Progenitor cell of endocrine pancreas (in vitro differentiated cells): ENCODE results near the gene OSGEP. TPM values are rescaled to one million over a fixed set of nuclear protein-coding genes. Genes with fewer than 3 reads are reported as not detected.
A peak's percentile ranks its signal among the peaks of the same experiment; 100 is the strongest.

Source experiments
- DNase-seq: peaks from one replicate; pipeline ENCODE4 v3.0.0; 2021; ENCODE audit warnings: low spot score; ENCODE audit not compliant: unreplicated experiment
- H3K27ac Mint-ChIP-seq: 2 replicates; pipeline ENCODE4 v1.8.0; 2021; ENCODE audit warnings: mild to moderate bottlenecking, moderate library complexity, mixed read lengths
- H3K27me3 Mint-ChIP-seq: 2 replicates; pipeline ENCODE4 v1.8.0; 2021; ENCODE audit warnings: mixed read lengths
- H3K36me3 Mint-ChIP-seq: 2 replicates; pipeline ENCODE4 v1.8.0; 2022; ENCODE audit warnings: mixed read lengths; ENCODE audit not compliant: insufficient read depth
- H3K4me1 Mint-ChIP-seq: 2 replicates; pipeline ENCODE4 v1.8.0; 2021; ENCODE audit warnings: low read depth, mixed read lengths
- H3K4me3 Mint-ChIP-seq: 2 replicates; pipeline ENCODE4 v1.8.0; 2021; ENCODE audit warnings: low read depth, mild to moderate bottlenecking, moderate library complexity, mixed read lengths
- H3K9me3 Mint-ChIP-seq: 2 replicates; pipeline ENCODE4 v1.8.0; 2021; ENCODE audit warnings: low read depth, mixed read lengths
- CTCF ChIP-seq: fragments of 200-600 bp; sonication (generic); IDR thresholded peaks from one replicate; pipeline ENCODE4 v1.5.0; 2021; ENCODE audit warnings: antibody characterized with exemption, mild to moderate bottlenecking; ENCODE audit not compliant: unreplicated experiment
- total RNA-seq: library from RNA; stranded (reverse); gene quantifications from 2 replicates; pipeline ENCODE4 v1.2.1, GENCODE V29; 2021

The OSGEP gene
- total RNA-seq, 1 donor from 2014 or later: 89.0 TPM

- Mint-ChIP-seq H3K36me3 (peaks cover 30% of the 10 kb centered on the region), H3K4me1 (peaks cover 19% of the 10 kb centered on the region), H3K27me3 (no peaks in the 10 kb centered on the region), H3K4me3 (no peak overlapping the region), H3K27ac (no peak overlapping the region), H3K9me3 (no peaks in the 10 kb centered on the region)
- no peak for TF ChIP-seq CTCF
- DNase-seq: no peak
Measured at GRCh38 chr14:20478894-20479293, 24.3 kb upstream of the OSGEP start.

- DNase-seq: no peak
- Mint-ChIP-seq H3K9me3 (no peaks in the 10 kb centered on the region), H3K27me3 (no peaks in the 10 kb centered on the region), H3K4me3 (no peak overlapping the region), H3K4me1 (peaks cover 9% of the 10 kb centered on the region), H3K36me3 (peaks cover 33% of the 10 kb centered on the region), H3K27ac (no peak overlapping the region)
- TF ChIP-seq CTCF: no peak
Measured at GRCh38 chr14:20477211-20477876, 22.7 kb upstream of the OSGEP start.

GRCh38 chr14:20476776-20477175, 22.2 kb upstream of the OSGEP start:
- no peak for TF ChIP-seq CTCF
- no peaks in the 10 kb centered on the region for H3K27me3 Mint-ChIP-seq

GRCh38 chr14:20472536-20473169, 18.0 kb upstream of the OSGEP start:
- no peak for DNase-seq
- peaks cover 35% of the 10 kb centered on the region for H3K36me3 Mint-ChIP-seq

More at GRCh38 chr14:20476776-20477175, 22.2 kb upstream of the OSGEP start:
- Mint-ChIP-seq H3K9me3 (no peaks in the 10 kb centered on the region), H3K4me3 (no peak overlapping the region), H3K36me3 (peaks cover 35% of the 10 kb centered on the region), H3K27ac (no peak overlapping the region), H3K4me1 (peaks cover 8% of the 10 kb centered on the region)
- DNase-seq: no peak

GRCh38 chr14:20470603-20470901, 15.9 kb upstream of the OSGEP start:
- Mint-ChIP-seq H3K36me3 (peaks cover 19% of the 10 kb centered on the region), H3K4me3 (peak overlapping the region; percentile 94), H3K27ac (peak overlapping the region; percentile 95), H3K9me3 (no peaks in the 10 kb centered on the region), H3K4me1 (peaks cover 17% of the 10 kb centered on the region), H3K27me3 (no peaks in the 10 kb centered on the region)
- TF ChIP-seq CTCF: no peak
- no peak for DNase-seq

More at GRCh38 chr14:20472536-20473169, 18.0 kb upstream of the OSGEP start:
- Mint-ChIP-seq H3K4me1 (peaks cover 22% of the 10 kb centered on the region), H3K27me3 (no peaks in the 10 kb centered on the region), H3K4me3 (peak overlapping the region; percentile 20), H3K9me3 (no peaks in the 10 kb centered on the region), H3K27ac (no peak overlapping the region)
- no peak for TF ChIP-seq CTCF
